WERI-Rb-1 (cell line): ENCODE data around the gene MAB21L2.

ENCODE experiments used
- DNase-seq: peaks from one replicate; pipeline ENCODE4 v3.0.0-alpha.2; 2020
- H3K27ac ChIP-seq: fragments of 250-450 bp; sonication (Bioruptor Pico); 2 replicates; pipeline ENCODE4 v1.5.1; 2020; ENCODE audit warnings: mild to moderate bottlenecking, moderate library complexity
- H3K27me3 ChIP-seq: fragments of 250-450 bp; sonication (Bioruptor Pico); 2 replicates; pipeline ENCODE4 v1.5.1; 2021; ENCODE audit warnings: mild to moderate bottlenecking, low read depth, moderate library complexity; ENCODE audit not compliant: insufficient read depth, severe bottlenecking
- H3K36me3 ChIP-seq: fragments of 250-450 bp; sonication (Bioruptor Pico); 2 replicates; pipeline ENCODE4 v1.5.1; 2020; ENCODE audit warnings: mild to moderate bottlenecking, moderate library complexity
- H3K4me3 ChIP-seq: 2 replicates; pipeline ENCODE4 v1.5.1; 2011; ENCODE audit warnings: low read depth, mild to moderate bottlenecking, control low read depth, low read length
- H3K9me3 ChIP-seq: fragments of 250-450 bp; sonication (Bioruptor Pico); 2 replicates; pipeline ENCODE4 v1.5.1; 2021; ENCODE audit warnings: mild to moderate bottlenecking, moderate library complexity; ENCODE audit not compliant: severe bottlenecking
- TF ChIP-seq, protein P1 (sequence below): IDR thresholded peaks from 2 replicates; pipeline ENCODE4 v1.5.1; 2011; ENCODE audit warnings: low read depth, mild to moderate bottlenecking, control low read depth, inconsistent platforms, low read length

The MAB21L2 gene

DNA sequence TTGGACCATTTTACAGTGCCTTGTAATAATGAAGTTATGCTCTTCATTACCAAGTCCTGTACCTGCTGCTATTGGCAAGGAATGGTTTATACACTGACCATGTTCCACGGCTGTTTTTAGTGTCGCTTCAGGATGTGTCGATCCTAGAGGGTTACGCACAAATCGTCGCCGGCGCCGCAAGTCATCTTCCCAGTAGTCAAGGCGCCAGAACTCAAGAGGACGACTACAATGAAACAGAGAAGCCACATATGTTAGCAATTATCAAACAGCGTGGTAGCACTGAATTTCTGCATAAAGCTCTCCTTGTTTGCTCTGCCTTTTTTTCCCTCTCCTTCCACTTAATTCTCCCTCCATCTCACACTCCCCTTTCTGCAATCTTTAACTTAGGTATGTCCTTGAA is 17.0 kb downstream of the MAB21L2 start:
- Histone ChIP-seq H3K36me3 (no peaks in the 10 kb centered on the region), H3K4me3 (no peak overlapping the region), H3K27me3 (no peaks in the 10 kb centered on the region)

DNA sequence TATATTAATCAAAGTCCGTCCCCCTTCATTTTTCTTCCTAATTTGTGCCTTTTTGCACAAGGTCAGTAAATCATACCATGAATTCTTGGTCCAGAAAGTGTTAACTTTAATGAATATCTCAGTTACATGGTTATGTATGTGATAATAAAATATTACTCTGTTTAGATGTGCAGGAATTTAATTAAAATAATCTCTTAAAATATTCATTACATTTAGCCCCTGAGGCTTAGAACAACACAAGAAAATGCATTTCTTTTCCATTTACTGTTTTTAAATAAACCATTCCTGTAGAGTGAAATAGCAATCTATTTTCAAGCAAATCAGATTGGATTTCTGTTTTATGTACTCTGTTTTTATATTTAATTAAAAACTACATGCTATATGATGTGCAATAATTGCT is 17.6 kb downstream of the MAB21L2 start:
- DNase-seq = no peak
- Histone ChIP-seq H3K36me3 (no peaks in the 10 kb centered on the region), H3K27me3 (no peaks in the 10 kb centered on the region), H3K4me3 (no peak overlapping the region), H3K9me3 (no peaks in the 10 kb centered on the region), H3K27ac (no peak overlapping the region)
- TF ChIP-seq, protein P1, sequence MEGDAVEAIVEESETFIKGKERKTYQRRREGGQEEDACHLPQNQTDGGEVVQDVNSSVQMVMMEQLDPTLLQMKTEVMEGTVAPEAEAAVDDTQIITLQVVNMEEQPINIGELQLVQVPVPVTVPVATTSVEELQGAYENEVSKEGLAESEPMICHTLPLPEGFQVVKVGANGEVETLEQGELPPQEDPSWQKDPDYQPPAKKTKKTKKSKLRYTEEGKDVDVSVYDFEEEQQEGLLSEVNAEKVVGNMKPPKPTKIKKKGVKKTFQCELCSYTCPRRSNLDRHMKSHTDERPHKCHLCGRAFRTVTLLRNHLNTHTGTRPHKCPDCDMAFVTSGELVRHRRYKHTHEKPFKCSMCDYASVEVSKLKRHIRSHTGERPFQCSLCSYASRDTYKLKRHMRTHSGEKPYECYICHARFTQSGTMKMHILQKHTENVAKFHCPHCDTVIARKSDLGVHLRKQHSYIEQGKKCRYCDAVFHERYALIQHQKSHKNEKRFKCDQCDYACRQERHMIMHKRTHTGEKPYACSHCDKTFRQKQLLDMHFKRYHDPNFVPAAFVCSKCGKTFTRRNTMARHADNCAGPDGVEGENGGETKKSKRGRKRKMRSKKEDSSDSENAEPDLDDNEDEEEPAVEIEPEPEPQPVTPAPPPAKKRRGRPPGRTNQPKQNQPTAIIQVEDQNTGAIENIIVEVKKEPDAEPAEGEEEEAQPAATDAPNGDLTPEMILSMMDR = no peak

More for the DNA sequence above, 17.0 kb downstream of the MAB21L2 start:
- Histone ChIP-seq H3K9me3 (no peaks in the 10 kb centered on the region), H3K27ac (no peak overlapping the region)
- TF ChIP-seq, protein P1 = no peak
- no peak for DNase-seq

DNA sequence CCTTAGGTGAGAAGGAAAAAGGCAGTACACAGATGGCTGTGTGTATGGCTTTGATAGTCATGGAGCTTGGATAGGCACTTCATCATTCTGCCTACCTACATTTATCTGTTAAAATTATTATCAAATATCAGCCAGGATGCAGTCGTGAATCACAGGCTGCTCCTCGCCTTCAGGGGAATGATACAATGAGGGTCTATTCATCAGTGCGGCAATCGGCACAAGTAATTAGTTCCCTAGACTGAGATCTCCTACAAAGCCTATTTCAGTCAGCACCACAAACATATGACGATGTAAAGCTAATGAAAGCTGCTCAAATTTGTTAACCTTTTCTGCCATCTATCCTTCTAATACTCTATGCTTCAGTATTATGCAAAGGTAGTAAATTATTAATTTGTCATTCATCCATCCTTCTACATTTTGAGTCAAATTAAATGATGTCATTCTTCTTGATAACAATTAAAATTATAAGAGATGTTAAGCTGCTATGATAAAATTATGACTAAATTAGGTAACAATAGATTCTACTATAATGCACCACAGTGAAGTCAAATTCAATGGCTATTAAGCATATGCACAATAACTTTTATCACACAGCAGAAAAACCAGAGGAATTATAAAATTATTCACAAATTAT is 19.0 kb downstream of the MAB21L2 start:
- no peak for DNase-seq
- H3K27me3 ChIP-seq = no peaks in the 10 kb centered on the region
- TF ChIP-seq, protein P1 = no peak
- no peak overlapping the region for H3K4me3 ChIP-seq
- H3K9me3 ChIP-seq = no peaks in the 10 kb centered on the region
- no peaks in the 10 kb centered on the region for H3K36me3 ChIP-seq
- H3K27ac ChIP-seq = no peak overlapping the region

DNA sequence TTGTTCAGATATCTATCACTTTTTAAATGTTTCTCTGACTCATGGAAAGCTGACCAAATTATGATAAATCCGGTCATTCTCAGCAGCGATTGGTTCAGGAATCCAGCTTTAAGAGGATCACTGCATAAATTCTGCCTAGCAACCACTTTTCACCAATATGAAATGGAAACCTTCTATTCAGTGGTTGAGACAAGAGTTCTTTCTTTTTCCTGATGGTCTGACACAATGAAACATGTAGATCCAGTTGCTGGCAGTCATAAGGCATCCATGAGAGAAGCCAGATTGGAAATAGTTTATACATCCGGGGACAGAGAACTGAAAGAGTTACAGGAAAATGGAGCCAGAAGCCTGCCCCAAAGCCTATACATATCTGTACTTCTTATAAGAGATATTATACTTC is 27.2 kb downstream of the MAB21L2 start:
- no peak overlapping the region for H3K27ac ChIP-seq
- no peak for DNase-seq
- peaks cover 3% of the 10 kb centered on the region; the same call in 1 of the 2 replicates for H3K36me3 ChIP-seq
- H3K9me3 ChIP-seq = no peaks in the 10 kb centered on the region
- TF ChIP-seq, protein P1 = no peak
- H3K4me3 ChIP-seq = no peak overlapping the region
- H3K27me3 ChIP-seq = no peaks in the 10 kb centered on the region

DNA sequence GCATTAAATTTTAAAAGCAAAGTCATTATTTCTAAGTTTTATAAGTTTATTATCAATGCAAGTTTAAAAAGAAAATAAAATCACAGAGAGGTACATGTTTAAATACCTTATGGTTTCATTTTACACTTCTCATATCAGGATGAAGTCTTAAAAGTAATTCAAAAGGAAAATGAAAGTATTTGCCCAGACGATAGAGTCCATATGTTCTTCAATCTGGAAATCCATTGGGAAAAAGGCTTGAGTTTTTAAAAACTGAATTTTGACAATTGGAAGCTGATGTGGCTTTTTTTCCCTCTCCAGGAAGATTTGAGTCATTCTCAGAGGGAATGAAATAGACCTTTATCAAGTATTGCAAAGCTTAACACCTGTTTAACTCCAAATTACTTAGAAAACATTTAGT is 37.1 kb downstream of the MAB21L2 start:
- no peak for DNase-seq
- TF ChIP-seq, protein P1 = no peak
- H3K9me3 ChIP-seq = no peaks in the 10 kb centered on the region
- no peaks in the 10 kb centered on the region for H3K27me3 ChIP-seq
- H3K27ac ChIP-seq = no peak overlapping the region
- H3K36me3 ChIP-seq = no peaks in the 10 kb centered on the region
- no peak overlapping the region for H3K4me3 ChIP-seq

DNA sequence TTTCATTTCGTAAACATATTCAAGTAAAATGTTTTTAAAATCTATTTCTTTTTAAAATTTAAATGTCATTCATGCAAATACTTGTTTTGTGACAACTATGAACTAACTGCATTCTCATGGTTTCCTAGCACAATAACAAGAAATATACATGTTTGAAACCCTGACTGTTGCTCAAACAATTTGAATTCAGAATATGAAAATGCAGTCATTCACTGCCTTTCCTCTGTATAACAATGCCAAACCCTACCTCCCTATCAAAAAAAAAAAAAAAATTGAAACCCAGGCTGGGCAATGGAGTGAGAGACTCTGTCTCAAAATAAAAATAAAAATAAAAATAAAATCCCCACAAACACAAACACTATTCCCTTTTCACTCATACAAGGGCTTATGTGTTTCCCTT is 42.1 kb downstream of the MAB21L2 start:
- H3K27me3 ChIP-seq = no peaks in the 10 kb centered on the region
- TF ChIP-seq, protein P1 = no peak

More for the DNA sequence above, 42.1 kb downstream of the MAB21L2 start:
- H3K9me3 ChIP-seq = no peaks in the 10 kb centered on the region
- no peaks in the 10 kb centered on the region for H3K36me3 ChIP-seq
- H3K4me3 ChIP-seq = no peak overlapping the region
- H3K27ac ChIP-seq = no peak overlapping the region
- no peak for DNase-seq
